Sciatic nerve (tissue), 2 donors: ENCODE data around the gene SEMA4G. TPM values are rescaled to one million over a fixed set of nuclear protein-coding genes. Genes with fewer than 3 reads are reported as not detected.

Experiments used
- ATAC-seq: fragments of 200-7000 bp; cut with Tn5 transposase; one replicate; pipeline ENCODE4 v1.9.1; 2020; ENCODE audit warnings: mild to moderate bottlenecking, moderate library complexity
- DNase-seq: peaks from one replicate; pipeline ENCODE4 v3.0.0-alpha.2; 2020; ENCODE audit warnings: low spot score
- intact Hi-C: fragments of 100-400 bp; cut with DNase I; formaldehyde crosslinking; loops from one replicate; pipeline ENCODE4 v1.14.2; 2022
- total RNA-seq: library from RNA; stranded (reverse); fragmentation: NEBNext Ultra II Directional; extraction: Animal tissue kit (Norgen Biotek cat#: 25700); gene quantifications from one replicate; pipeline ENCODE4 v1.2.1, GENCODE V29; 2021
- donor health status: DM: no; HTN: no; CAD: no.
- donor health status: DM: no; HTN: no; CAD: no.

The SEMA4G gene
- total RNA-seq, 1 donor from 2014 or later: 15.3 TPM

DNA sequence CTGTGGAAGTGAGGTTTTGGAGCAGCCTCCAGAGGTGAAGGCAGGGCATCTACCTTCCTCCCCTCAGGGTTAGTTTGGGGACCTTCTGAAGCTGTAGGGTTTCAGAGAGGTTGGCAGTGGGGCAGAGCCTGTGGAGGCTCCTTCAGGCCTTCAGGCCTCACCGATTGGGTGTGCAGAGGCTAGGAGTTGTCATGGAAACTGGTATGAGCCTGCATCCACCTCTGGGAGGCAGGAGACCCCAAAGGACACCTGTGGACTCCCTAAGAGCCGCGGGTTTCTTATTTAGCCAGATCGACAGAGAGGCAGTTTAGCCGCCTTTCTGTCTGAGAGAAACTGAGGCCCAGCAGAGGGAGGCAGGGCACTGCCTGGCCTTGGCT, 32.3 kb downstream of the SEMA4G start:
- no peak for DNase-seq

DNA sequence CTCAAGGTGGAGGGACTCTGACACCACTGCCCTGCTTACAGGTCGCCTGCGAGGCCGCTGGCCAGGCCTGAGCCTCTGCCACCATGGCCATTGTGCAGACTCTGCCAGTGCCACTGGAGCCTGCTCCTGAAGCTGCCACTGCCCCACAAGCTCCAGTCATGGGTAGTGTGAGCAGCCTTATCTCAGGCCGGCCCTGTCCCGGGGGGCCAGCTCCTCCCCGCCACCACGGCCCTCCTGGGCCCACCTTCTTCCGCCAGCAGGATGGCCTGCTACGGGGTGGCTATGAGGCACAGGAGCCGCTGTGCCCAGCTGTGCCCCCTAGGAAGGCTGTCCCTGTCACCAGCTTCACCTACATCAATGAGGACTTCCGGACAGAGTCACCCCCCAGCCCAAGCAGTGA, 33.2 kb downstream of the SEMA4G start:
- DNase-seq (no peak), ATAC-seq (no peak)
- intact Hi-C loops: no loop called here

More for the DNA sequence above, 32.3 kb downstream of the SEMA4G start:
- intact Hi-C loops: no loop called here
- ATAC-seq: no peak

DNA sequence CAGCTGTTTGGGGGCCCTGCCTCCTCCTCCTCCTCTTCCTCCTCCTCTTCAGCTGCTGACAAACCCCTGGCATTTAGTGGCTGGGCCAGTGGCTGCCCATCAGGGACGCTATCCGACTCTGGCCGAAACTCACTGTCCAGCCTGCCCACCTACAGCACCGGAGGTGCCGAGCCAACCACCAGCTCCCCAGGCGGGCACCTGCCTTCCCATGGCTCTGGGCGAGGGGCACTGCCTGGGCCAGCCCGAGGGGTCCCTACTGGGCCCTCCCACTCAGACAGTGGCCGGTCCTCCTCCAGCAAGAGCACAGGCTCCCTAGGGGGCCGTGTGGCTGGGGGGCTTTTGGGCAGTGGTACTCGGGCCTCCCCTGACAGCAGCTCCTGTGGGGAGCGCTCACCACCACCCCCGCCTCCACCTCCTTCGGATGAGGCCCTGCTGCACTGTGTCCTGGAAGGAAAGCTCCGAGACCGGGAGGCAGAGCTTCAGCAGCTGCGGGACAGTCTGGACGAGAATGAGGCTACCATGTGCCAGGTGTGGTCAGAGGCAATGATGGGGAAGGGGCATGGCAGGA, 34.4 kb downstream of the SEMA4G start:
- DNase-seq: no peak
- intact Hi-C loops: no loop called here
- ATAC-seq: no peak

DNA sequence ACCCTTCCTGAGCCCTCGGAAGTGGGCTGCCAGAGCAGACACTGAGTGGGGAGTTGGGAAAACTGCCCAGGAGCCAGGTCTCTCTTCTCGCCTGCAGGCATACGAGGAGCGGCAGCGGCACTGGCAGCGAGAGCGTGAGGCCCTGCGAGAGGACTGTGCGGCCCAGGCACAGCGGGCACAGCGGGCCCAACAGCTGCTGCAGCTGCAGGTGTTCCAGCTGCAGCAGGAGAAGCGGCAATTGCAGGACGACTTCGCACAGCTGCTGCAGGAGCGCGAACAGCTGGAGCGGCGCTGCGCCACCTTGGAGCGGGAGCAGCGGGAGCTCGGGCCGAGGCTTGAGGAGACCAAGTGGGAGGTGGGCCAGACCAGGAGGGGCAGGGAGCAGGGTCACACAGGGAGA, 36.1 kb downstream of the SEMA4G start:
- intact Hi-C loops: no loop called here
- DNase-seq (no peak), ATAC-seq (no peak)

DNA sequence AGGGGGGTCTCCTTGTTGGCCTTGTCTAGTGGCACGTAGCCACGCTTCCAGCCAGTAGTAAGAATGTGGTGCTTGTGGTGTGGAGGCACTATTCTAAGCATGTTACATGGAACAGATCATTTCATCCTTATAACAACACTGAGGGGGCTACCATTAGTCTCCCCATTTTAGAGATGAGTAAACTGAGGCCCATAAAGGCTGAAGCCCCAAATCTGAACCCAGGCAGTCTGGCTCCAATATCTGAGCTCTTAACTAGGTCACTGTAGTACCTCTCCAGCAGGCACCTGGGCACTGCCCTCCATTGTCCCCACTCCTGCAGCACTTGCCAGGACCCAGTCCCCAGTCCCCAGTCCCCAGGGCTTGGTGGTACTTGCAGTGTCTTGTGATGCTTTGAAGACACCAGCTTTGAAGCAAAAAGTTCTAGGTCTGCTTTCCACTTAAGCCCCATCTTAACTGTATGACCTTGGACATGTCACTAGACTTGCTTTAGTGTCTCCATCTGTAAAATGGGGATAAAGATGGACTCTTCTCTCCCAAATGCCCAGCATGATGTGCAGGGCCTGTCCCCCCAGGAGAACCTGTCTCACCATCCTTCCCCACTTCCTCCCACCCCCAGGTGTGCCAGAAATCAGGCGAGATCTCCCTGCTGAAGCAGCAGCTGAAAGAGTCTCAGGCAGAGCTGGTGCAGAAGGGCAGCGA, 36.7 kb downstream of the SEMA4G start:
- no peak for DNase-seq
- intact Hi-C loops: no loop called here

DNA sequence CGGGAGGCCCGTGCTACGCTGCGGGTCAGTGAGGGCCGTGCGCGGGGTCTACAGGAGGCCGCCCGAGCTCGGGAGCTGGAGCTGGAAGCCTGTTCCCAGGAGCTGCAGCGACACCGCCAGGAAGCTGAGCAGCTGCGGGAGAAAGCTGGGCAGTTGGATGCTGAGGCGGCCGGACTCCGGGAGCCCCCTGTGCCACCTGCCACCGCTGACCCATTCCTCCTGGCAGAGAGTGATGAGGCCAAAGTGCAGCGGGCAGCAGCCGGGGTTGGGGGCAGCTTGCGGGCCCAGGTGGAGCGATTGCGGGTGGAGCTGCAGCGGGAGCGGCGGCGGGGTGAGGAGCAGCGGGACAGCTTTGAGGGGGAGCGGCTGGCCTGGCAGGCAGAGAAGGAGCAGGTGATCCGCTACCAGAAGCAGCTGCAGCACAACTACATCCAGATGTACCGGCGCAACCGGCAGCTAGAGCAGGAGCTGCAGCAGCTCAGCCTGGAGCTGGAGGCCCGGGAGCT, 37.3 kb downstream of the SEMA4G start:
- intact Hi-C loops: no loop called here
- DNase-seq: no peak
- ATAC-seq: peak; percentile 47

More for the DNA sequence above, 36.7 kb downstream of the SEMA4G start:
- no peak for ATAC-seq

DNA sequence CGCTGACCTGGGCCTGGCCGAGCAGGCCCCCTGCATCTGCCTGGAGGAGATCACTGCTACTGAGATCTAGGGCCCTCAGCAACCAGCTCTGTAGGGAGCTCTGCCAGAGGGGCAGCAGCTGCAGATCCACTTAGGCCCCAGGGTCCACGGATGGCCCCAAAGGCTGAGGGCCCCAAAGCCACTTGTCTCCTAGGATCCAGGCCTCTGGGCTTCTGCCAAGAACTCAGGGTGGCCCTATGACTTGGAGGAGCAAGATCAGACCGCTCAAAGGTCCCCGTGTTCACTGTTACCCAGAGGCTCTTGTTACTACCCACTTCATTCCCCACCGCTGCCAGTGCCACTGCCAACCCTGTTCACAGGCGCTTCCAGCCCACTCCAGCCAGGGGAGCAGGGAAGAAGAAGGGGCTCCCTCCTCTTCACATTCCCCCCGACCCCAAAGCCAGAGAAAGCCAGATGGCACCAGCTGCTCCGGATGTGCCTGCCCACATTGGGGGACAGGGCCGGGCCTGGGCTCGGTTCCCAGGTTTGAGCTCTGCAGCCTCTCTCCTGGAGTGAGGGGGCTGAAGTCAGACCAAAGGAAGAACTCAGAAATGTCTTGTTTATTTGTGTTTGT, 37.9 kb downstream of the SEMA4G start:
- no peak for DNase-seq
- peak; percentile 33 for ATAC-seq
- intact Hi-C loops: no loop called here

DNA sequence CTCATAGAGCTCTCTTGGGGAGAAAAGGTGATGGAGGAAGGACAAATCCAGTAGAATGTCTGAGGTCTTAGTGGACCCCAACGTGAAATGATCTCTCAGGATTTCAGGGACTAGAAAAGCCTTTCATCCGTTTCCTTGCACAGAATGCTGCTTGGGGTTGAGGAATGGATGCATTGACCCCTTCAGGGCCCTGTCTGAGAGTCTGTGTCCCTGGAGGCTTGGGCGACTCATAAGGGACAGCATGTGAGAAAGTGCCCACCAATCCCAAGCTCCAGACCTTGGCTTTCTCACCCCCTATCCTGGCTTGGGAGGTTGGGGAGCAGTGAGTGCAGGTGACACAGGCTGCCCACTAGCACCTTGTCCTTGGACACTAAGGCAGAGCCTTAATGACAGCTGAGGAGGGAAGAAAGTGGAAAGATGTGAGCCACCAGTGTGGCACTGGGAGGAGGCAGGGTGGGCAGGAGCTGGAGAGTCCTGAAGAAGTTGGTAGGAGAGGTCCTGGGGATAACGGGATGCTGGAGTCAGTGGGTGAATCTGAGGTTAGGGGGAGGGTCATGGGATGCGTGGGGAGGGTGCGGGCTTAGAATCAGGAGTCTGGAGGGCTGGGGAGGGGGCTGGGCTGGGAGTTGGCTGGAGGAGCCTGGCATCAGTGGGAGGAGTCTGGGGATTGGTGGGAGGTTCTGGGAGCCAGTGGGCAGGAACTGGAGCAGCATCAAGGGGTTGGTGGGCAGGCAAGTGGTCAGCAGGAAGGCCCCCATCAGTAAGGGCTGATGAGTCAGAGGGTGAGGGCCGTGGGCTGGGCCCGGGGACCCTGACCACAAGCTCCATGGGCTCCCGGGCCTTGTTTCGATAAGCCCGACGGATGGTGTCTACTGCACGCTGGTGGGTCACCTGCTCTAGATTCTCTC, 38.9 kb downstream of the SEMA4G start:
- DNase-seq (no peak), ATAC-seq (no peak)
- intact Hi-C loops: no loop called here

DNA sequence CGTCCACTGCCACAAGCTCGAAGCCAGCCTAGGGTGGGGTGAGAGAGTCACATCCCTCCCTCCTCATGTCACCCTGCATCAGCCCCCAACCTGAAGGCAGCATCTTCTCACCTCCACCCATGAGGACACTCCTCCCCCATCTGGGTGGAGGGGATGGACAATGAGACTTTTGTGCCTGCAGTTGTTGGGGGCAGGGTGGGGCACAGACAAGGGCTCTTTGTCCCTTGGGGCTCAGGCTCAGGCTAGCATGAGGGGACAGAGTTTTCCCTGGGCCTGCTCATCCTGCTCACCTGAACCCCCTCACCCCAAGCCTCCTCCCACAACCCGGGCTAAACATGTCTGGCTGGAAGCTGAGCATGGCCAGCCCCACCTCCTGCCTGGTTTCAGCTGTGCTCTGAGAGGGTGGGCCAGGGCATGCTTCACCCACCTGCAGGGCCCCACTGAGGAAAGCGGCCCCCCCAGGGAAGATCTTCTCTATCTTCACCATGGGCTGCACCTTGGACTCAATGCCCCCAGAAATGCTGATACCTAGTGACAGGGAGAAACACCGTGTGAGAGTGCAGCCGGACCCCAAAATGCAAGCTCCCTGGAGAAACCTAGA, 39.6 kb downstream of the SEMA4G start:
- intact Hi-C loops: no loop called here
- DNase-seq: no peak
- no peak for ATAC-seq

DNA sequence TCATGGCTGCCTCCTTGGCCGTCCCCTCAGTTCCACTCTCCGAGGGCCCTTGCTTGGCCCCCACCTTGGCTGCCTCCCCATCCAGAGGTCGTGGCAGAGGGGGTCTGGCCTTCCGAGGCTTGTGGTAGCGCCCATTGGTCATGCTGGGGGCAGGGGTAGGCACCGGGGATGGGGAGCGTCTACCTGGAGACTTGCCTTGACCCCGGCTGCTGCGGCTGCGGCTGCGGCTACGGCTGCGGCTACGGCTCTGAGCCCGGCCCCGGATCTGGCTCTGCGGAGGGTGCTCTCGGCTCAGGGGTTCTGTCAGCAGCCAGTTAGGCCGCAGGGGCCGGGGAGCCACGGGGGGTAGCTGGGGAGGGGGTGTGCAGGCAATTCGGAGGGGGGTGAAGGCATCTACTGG, 41.0 kb downstream of the SEMA4G start:
- DNase-seq: no peak
- intact Hi-C loops: no loop called here
- ATAC-seq: no peak

DNA sequence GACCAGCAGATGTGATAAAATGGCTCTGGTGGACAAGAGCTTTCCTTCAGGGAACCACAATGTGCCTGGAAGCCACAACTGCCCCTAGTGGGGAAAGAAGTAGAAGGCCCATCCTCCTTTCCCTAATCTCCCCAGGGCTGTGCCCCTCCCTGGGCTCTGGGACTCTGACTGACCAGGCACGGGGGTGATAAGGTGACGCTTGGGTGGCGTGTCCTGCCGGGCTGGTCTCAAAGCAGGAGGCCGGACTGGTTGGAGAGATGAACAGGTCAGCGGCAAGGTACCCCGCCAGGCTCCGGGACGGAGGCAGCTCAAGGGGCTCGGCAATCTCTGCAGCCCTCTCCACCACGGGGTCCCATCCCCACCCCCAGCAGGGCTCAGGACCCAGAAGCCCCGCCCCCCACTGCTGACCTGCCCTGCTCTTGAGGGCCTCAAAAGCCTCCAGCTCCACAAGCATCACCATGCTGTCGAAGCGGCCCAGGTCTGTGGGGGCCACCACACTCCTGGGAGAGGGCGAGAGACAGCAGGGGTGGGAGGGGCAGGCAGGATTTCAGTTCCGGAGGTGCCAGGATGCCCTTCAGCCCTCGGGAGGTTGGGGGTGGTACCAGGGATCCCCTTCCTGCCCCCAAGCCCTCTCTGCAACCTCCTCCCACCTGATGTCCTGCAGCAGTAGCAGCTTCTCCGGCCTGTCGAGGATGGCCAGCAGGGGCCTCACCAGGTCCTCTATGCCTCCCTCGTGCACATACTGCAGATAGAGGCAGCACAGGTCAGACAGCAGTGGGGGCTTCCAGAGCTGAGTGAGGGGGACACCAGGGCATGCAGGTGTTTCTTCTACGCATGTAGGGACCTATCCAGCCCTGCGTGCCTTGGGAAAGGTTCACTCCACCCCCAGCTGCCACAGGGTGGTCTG, 42.5 kb downstream of the SEMA4G start:
- no peak for DNase-seq
- ATAC-seq: no peak

DNA sequence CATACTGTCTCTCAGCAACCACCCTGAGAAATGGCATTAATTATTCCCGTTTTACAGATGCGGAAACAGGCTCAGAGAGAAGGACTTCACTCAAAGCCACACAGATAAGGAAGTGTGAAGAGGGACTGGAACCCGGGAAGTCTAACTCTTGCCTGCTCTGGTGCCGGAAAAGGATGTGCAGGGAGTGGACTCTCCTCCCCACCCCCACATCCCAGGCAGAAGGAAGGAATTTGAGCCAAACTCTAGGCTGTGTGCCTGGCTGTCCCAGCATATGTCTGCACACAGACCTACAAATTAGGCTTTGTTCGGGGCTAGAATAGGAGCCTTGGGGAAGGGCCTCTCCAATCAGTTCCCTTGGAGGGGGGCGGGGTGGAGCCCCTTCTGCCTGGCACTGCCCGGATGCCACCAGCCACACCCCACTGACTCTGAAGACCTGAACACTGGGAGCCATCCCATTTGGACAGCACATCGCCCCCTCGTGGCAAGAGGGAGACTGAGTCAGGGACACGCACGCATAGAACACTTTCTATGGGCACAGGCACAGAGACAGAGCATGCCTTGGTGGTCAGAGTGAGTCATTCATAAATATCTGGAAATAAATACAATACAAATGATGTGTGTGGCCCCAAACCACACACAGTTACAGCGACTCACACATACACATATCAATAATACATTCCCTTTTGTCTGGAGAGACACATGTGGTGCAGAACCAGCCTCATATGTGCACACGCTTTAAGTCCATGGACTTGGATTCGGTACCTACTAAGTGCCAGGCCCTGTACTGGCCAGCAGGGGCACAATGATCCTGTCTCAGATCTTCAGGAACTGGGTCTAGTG, 43.4 kb downstream of the SEMA4G start:
- intact Hi-C loops: no loop called here
- peak; percentile 90 for ATAC-seq
- peak; percentile 96 for DNase-seq

More for the DNA sequence above, 42.5 kb downstream of the SEMA4G start:
- intact Hi-C loops: no loop called here

DNA sequence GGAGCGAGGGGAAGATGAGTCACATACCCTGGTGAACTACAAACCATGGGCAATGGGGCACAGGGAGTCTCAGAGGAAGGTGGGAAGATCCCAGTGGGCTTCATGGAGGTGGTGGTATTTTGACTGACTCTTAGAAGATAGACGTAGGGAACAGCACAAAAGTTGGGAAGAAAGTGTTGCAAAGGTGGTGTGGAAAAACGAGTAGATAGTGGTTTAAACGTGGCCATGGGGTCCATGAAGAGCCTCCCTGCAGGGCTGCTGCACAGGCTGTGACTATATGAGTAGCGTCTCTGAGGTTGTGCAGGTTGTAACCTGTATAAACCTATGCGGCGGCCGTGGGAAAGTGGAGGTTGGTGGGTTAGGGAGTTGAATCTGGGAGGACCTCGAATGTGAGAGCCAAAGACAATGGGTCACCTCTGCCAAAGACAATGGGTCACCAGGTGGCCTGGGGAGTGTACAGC, 44.1 kb downstream of the SEMA4G start:
- intact Hi-C loops: no loop called here
- DNase-seq: no peak
- ATAC-seq: no peak

DNA sequence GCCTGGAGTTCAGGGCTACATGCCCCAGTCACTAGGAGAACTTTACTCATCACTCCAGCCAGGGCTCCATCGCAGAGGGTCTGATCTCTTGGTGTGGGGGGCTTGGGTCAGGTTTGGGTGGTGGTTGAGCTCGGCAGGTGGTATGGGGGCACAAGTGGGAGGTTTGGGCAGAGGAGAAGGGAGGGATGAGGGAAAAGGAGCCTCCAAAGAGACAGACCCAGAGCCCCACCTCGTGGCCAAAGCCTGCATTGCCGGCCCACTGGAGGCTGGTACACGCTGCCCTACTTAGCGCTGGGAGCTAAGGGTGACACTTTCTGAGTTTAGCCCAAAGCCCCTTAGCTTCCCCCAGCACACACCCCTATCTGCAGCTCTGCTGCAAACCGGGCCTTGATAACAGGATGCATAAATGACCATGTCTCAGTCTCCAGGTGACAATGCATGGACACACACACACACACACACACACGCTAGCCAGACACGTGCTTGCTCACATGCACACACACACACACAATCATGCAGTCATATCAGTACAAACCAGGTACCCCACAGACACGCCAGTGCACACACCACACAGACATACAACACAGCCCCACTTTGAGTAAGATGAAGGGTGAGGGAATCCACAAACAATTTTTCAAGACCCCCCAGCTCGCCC, 45.1 kb downstream of the SEMA4G start:
- intact Hi-C loops: loop anchor here (1.0 kb wide), 1 partner anchor 49 kb away; no protein-coding TSS in a partner anchor
- ATAC-seq (peak; percentile 76), DNase-seq (peak; percentile 92)

DNA sequence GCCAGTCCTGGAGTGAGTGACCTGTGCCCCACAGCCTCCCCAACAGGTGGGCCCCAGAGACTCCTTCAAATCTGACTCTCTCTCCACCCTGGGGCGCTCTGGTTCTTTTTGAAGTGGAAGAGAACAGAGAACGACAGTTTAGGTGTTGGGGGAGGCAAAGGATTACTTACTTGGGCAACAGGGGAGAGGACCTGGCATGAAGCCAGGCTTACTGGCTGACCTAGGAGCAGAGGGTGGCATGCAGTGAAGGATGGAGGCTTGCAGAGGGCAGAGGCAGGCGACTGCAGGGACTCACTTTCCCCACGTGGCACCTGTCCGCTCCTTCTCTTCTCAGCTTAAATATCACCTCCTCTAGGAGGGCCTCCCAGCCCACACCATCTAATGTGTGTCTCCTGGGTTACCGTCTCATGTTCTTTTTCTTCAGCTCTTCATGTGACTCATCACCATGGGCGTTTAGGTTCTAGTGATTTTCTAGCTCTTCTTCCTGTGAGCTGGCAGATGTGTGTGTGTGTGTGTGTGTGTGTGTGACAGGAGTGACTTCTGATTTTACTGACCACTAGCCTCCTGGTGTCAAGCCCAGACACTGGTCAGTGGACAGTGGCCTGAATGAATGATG, 45.8 kb downstream of the SEMA4G start:
- ATAC-seq (no peak), DNase-seq (no peak)
- intact Hi-C loops: loop anchor here (1.0 kb wide), 1 partner anchor 48 kb away; no protein-coding TSS in a partner anchor

DNA sequence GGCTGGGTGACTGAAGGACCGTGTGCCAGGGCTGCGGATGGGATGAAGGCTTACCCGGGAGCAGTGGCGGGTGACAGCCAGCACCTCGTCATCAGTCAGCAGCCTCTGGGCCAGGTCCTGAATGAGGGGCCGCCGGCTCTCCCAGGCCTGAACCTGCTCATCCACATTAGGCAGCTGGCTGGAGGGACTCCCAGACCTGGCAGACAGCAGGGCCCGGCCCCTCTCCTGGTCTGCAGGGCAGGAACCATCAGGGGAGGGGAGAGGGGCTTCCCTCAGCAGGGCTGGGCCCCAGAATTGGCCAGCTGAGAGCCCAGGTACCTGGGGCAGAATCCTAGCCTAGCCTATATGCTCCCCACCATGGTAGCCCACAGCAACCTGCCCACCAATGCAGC, 46.3 kb downstream of the SEMA4G start:
- no peak for DNase-seq
- intact Hi-C loops: no loop called here

More for the DNA sequence above, 46.3 kb downstream of the SEMA4G start:
- no peak for ATAC-seq
